GM23338 (cell line): ENCODE data around the gene CCDC186. TPM values are rescaled to one million over a fixed set of nuclear protein-coding genes. Genes with fewer than 3 reads are reported as not detected.

Experiments used
- ATAC-seq: fragments of 200-7000 bp; cut with Tn5 transposase; 3 replicates; pipeline ENCODE4 v1.9.1; 2020
- DNase-seq: peaks from one replicate; pipeline ENCODE4 v3.0.0-alpha.2; 2015; ENCODE audit warnings: low spot score
- H2AFZ ChIP-seq: fragments of 200-600 bp; sonication (generic); 2 replicates; pipeline ENCODE4 v1.8.0; 2016; ENCODE audit warnings: antibody characterized with exemption, mild to moderate bottlenecking, moderate library complexity
- H3F3A ChIP-seq: fragments of 200-600 bp; sonication (generic); replicated peaks from 2 replicates; pipeline ENCODE4 v1.8.0; 2017; ENCODE audit warnings: antibody characterized with exemption, mixed run types, low read depth
- H3K27ac ChIP-seq: fragments of 200-600 bp; sonication (generic); 2 replicates; pipeline ENCODE4 v1.6.1; 2016; ENCODE audit warnings: low read depth
- H3K27me3 ChIP-seq: fragments of 200-600 bp; sonication (generic); 2 replicates; pipeline ENCODE4 v1.8.0; 2016; ENCODE audit warnings: mild to moderate bottlenecking, mixed run types, moderate library complexity; ENCODE audit not compliant: insufficient read depth
- H3K36me3 ChIP-seq: fragments of 200-600 bp; sonication (generic); 2 replicates; pipeline ENCODE4 v1.8.0; 2016; ENCODE audit warnings: mild to moderate bottlenecking; ENCODE audit not compliant: insufficient read depth
- H3K4me1 ChIP-seq: fragments of 200-600 bp; sonication (generic); 2 replicates; pipeline ENCODE4 v1.8.0; 2016; ENCODE audit warnings: mild to moderate bottlenecking, moderate library complexity; ENCODE audit not compliant: insufficient read depth
- H3K4me2 ChIP-seq: fragments of 200-600 bp; sonication (generic); 2 replicates; pipeline ENCODE4 v1.7.1; 2017; ENCODE audit warnings: mixed run types
- H3K4me3 ChIP-seq: fragments of 200-600 bp; sonication (generic); 2 replicates; pipeline ENCODE4 v1.6.1; 2016; ENCODE audit warnings: mixed run types
- H3K79me2 ChIP-seq: fragments of 200-600 bp; sonication (generic); replicated peaks from 2 replicates; pipeline ENCODE4 v1.8.0; 2017; ENCODE audit warnings: mild to moderate bottlenecking; ENCODE audit not compliant: insufficient read depth
- H3K9me2 ChIP-seq: fragments of 200-600 bp; sonication (generic); 2 replicates; pipeline ENCODE4 v1.8.0; 2017; ENCODE audit not compliant: insufficient read depth
- H4K20me1 ChIP-seq: fragments of 200-600 bp; sonication (generic); replicated peaks from 2 replicates; pipeline ENCODE4 v1.8.0; 2017; ENCODE audit warnings: mild to moderate bottlenecking; ENCODE audit not compliant: insufficient read depth
- H3K27ac Mint-ChIP-seq: 2 replicates; pipeline ENCODE4 v1.8.0; 2020; ENCODE audit warnings: inconsistent platforms, mild to moderate bottlenecking, moderate library complexity, mixed read lengths
- H3K27me3 Mint-ChIP-seq: 3 replicates; pipeline ENCODE4 v1.8.0; 2022; ENCODE audit warnings: low read depth, mild to moderate bottlenecking, moderate library complexity, mixed read lengths, inconsistent platforms; ENCODE audit not compliant: insufficient read depth, poor library complexity
- H3K36me3 Mint-ChIP-seq: 3 replicates; pipeline ENCODE4 v1.8.0; 2021; ENCODE audit warnings: low read depth, mild to moderate bottlenecking, inconsistent platforms, moderate library complexity, mixed read lengths
- H3K4me1 Mint-ChIP-seq: 3 replicates; pipeline ENCODE4 v1.8.0; 2020; ENCODE audit warnings: mild to moderate bottlenecking, inconsistent platforms, mixed read lengths
- H3K4me3 Mint-ChIP-seq: 3 replicates; pipeline ENCODE4 v1.8.0; 2021; ENCODE audit warnings: moderate library complexity, mild to moderate bottlenecking, inconsistent platforms, mixed read lengths
- H3K9me3 Mint-ChIP-seq: 3 replicates; pipeline ENCODE4 v1.8.0; 2020; ENCODE audit warnings: moderate library complexity, mild to moderate bottlenecking, inconsistent platforms, mixed read lengths
- CREB1 ChIP-seq: fragments of 250-450 bp; sonication (Bioruptor Pico); IDR thresholded peaks from 2 replicates; pipeline ENCODE4 v1.5.0; 2020; ENCODE audit warnings: low read depth, mild to moderate bottlenecking, moderate library complexity
- CTCF ChIP-seq, 2 experiments: fragments of 200-600 bp in 1 of 2; sonication (generic) in 1 of 2; conservative IDR thresholded peaks; 2 replicates each; pipeline versions ENCODE4 v1.5.1 to v1.6.1; 2016 to 2017; ENCODE audit warnings: antibody characterized with exemption in 2 of 2, low read depth in 2 of 2, mild to moderate bottlenecking in 2 of 2, moderate library complexity in 1 of 2
- ETS1 ChIP-seq: IDR thresholded peaks from 2 replicates; pipeline ENCODE4 v1.6.1; 2016; ENCODE audit warnings: antibody characterized with exemption
- EZH2 ChIP-seq: fragments of 200-600 bp; sonication (generic); IDR thresholded peaks from one replicate; pipeline ENCODE4 v1.8.0; 2017; ENCODE audit warnings: antibody characterized with exemption, mild to moderate bottlenecking, low read depth; ENCODE audit not compliant: unreplicated experiment
- EZH2phosphoT487 ChIP-seq: fragments of 200-600 bp; sonication (generic); IDR thresholded peaks from one replicate; pipeline ENCODE4 v1.8.1; 2018; ENCODE audit warnings: antibody characterized with exemption; ENCODE audit not compliant: unreplicated experiment
- JUNB ChIP-seq: IDR thresholded peaks from one replicate; pipeline ENCODE4 v1.6.1; 2016; ENCODE audit warnings: antibody characterized with exemption; ENCODE audit not compliant: unreplicated experiment
- NANOG ChIP-seq: IDR thresholded peaks from 2 replicates; pipeline ENCODE4 v1.6.1; 2016; ENCODE audit warnings: antibody characterized with exemption, borderline replicate concordance
- POLR2AphosphoS5 ChIP-seq: IDR thresholded peaks from 2 replicates; pipeline ENCODE4 v1.6.1; 2016; ENCODE audit warnings: antibody characterized with exemption, low read depth
- REST ChIP-seq: IDR thresholded peaks from one replicate; pipeline ENCODE4 v1.6.1; 2018; ENCODE audit warnings: antibody characterized with exemption; ENCODE audit not compliant: unreplicated experiment
- STAT1 ChIP-seq: IDR thresholded peaks from one replicate; pipeline ENCODE4 v1.6.1; 2016; ENCODE audit warnings: antibody characterized with exemption; ENCODE audit not compliant: unreplicated experiment
- ZNF114 ChIP-seq: fragments of 250-450 bp; sonication (Bioruptor Pico); IDR thresholded peaks from 2 replicates; pipeline ENCODE4 v1.5.0; 2020; ENCODE audit warnings: mild to moderate bottlenecking, moderate library complexity
- ZNF331 ChIP-seq: fragments of 250-450 bp; sonication (Bioruptor Pico); IDR thresholded peaks from 2 replicates; pipeline ENCODE4 v1.5.0; 2020; ENCODE audit warnings: low read depth, mild to moderate bottlenecking, moderate library complexity
- ZNF462 ChIP-seq: fragments of 250-450 bp; sonication (Bioruptor Pico); IDR thresholded peaks from 2 replicates; pipeline ENCODE4 v1.5.0; 2020; ENCODE audit warnings: mild to moderate bottlenecking, moderate library complexity
- polyA plus RNA-seq: library from polyadenylated mRNA; unstranded; fragments of >200 nt; fragmentation: Nextera tagmentation; extraction: Ambion mirVana; gene quantifications from 2 replicates; pipeline ENCODE4 v1.2.1, GENCODE V29; 2016
- total RNA-seq: library from RNA; depleted of rRNA; stranded (reverse); fragments of >200 nt; shearing (Covaris generic); gene quantifications from 2 replicates; pipeline ENCODE4 v1.2.3, GENCODE V29; 2014

Gene CCDC186
- total and polyA plus RNA-seq, 2 experiments from 2014 or later: 24.2 to 50.7 TPM

DNA sequence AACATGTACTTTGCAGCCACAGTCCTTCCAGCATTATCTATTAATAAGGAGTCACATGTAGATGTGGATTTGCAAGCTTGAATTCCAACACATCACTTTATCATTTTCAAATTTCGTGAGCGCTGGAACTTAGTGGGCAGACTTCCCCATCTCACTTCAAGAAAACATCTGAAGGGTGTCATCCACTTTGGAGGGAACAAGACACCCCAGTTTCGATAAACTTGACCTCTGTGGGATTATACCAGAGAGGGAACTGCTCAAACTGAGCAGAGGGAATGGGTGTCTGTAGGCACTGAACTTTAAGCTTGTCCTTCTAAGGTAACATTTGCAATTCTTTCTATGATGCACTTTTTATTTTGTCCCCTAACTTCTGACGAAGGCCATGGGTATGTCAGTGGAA lies 102.8 kb downstream of the CCDC186 start:
- Histone ChIP-seq H3K79me2 (no peaks in the 10 kb centered on the region), H3K4me1 (no peaks in the 10 kb centered on the region), H2AFZ (no peak overlapping the region), H3K4me3 (no peak overlapping the region), H3K36me3 (no peaks in the 10 kb centered on the region), H3K27ac (no peak overlapping the region), H3K27me3 (no peaks in the 10 kb centered on the region), H3F3A (no peaks in the 10 kb centered on the region), H3K9me2 (no peaks in the 10 kb centered on the region), H4K20me1 (no peaks in the 10 kb centered on the region), H3K4me2 (no peak overlapping the region)
- H3K27me3 Mint-ChIP-seq: no peaks in the 10 kb centered on the region
- ATAC-seq: no peak
- DNase-seq: no peak
- no peaks in the 10 kb centered on the region; the same call in 2 of the 3 replicates for H3K4me1 Mint-ChIP-seq
- no peaks in the 10 kb centered on the region for H3K36me3 Mint-ChIP-seq
- TF ChIP-seq ZNF462 (CRISPR knock-in tag) (no peak), STAT1 (no peak), CREB1 (no peak), JUNB (no peak), EZH2phosphoT487 (no peak), POLR2AphosphoS5 (no peak), CTCF (conservative IDR thresholded peaks at IDR 0.05; ENCODE audit: low read depth in 2 of 2) (no peak), REST (no peak), NANOG (no peak), EZH2 (no peak), ZNF331 (CRISPR knock-in tag) (no peak), ETS1 (no peak), ZNF114 (CRISPR knock-in tag) (no peak)
- no peak overlapping the region for H3K27ac Mint-ChIP-seq
- H3K9me3 Mint-ChIP-seq: no peaks in the 10 kb centered on the region
- H3K4me3 Mint-ChIP-seq: no peak overlapping the region
